A673 (cell line): Measurements from ENCODE around the gene GALNT10. TPM values are rescaled to one million over a fixed set of nuclear protein-coding genes. Genes with fewer than 3 reads are reported as not detected.
"Not testable (repeated sequence)": the region's sequence is repeated elsewhere in the genome, so short reads cannot be mapped to it uniquely, and the experiment has no call there.

Experiments
- BruUV-seq: library from RNA; stranded (reverse); fragments of 400-500 nt; replicated peaks from 2 replicates; lab custom pipeline; 2021; lab: Mats Ljungman, UMichigan
- CTCF ChIA-PET: fragments of 300-600 bp; sonication (Branson Sonifier 250); formaldehyde crosslinking; loops from one replicate; lab custom pipeline; 2022; ENCODE audit warnings: antibody characterized with exemption; lab: Charles Lee
- POLR2A ChIA-PET: fragments of 300-600 bp; sonication (Branson Sonifier 250); formaldehyde crosslinking; loops from one replicate; lab custom pipeline; 2022; ENCODE audit warnings: antibody characterized with exemption; ENCODE audit not compliant: low non-redundant PET; lab: Charles Lee
- DNase-seq: peaks from one replicate; pipeline ENCODE4 v3.0.0-alpha.2; 2015; ENCODE audit warnings: low spot score
- H3K27ac ChIP-seq: fragments of 200-600 bp; sonication (generic); 2 replicates; pipeline ENCODE4 v1.5.1; 2016; ENCODE audit warnings: mixed run types, low read depth, mild to moderate bottlenecking, mixed read lengths, antibody characterized with exemption, low read length; ENCODE audit not compliant: poor library complexity, severe bottlenecking
- H3K27me3 ChIP-seq: fragments of 200-600 bp; sonication (generic); replicated peaks from 2 replicates; pipeline ENCODE4 v1.6.1; 2017; ENCODE audit warnings: mixed run types, low read depth, mild to moderate bottlenecking, mixed read lengths, antibody characterized with exemption, low read length; ENCODE audit not compliant: insufficient read depth, poor library complexity
- H3K36me3 ChIP-seq: fragments of 200-600 bp; sonication (generic); 2 replicates; pipeline ENCODE4 v1.6.1; 2016; ENCODE audit warnings: mixed run types, mild to moderate bottlenecking, mixed read lengths, antibody characterized with exemption, low read length; ENCODE audit not compliant: insufficient read depth, poor library complexity, severe bottlenecking
- H3K4me1 ChIP-seq: fragments of 200-600 bp; sonication (generic); 2 replicates; pipeline ENCODE4 v1.6.1; 2017; ENCODE audit warnings: mixed run types, mild to moderate bottlenecking, mixed read lengths, antibody characterized with exemption, low read length; ENCODE audit not compliant: insufficient read depth, poor library complexity, severe bottlenecking
- H3K4me3 ChIP-seq: fragments of 200-600 bp; sonication (generic); 2 replicates; pipeline ENCODE4 v1.5.1; 2016; ENCODE audit warnings: low read depth, mixed run types, mild to moderate bottlenecking, mixed read lengths, low read length; ENCODE audit not compliant: poor library complexity, severe bottlenecking
- H3K9me3 ChIP-seq: fragments of 200-600 bp; sonication (generic); 2 replicates; pipeline ENCODE4 v1.6.1; 2016; ENCODE audit warnings: mixed run types, low read depth, mild to moderate bottlenecking, mixed read lengths, antibody characterized with exemption, low read length; ENCODE audit not compliant: poor library complexity, severe bottlenecking
- EZH2 ChIP-seq: fragments of 200-600 bp; sonication (generic); IDR thresholded peaks from 2 replicates; pipeline ENCODE4 v1.6.1; 2017; ENCODE audit warnings: borderline replicate concordance, low read depth, mild to moderate bottlenecking, mixed read lengths, antibody characterized with exemption, low read length; ENCODE audit not compliant: poor library complexity, severe bottlenecking
- intact Hi-C: fragments of 100-400 bp; cut with micrococcal nuclease; formaldehyde crosslinking; loops from one replicate; pipeline ENCODE4 v1.10.0; 2022; ENCODE audit not compliant: unreplicated experiment
- total RNA-seq: library from RNA; stranded (reverse); gene quantifications from 2 replicates; pipeline ENCODE4 v1.2.3, GENCODE V29; 2021
- TF ChIP-seq, protein P1 (sequence below): fragments of 300-800, 200-600 bp; sonication (generic); conservative IDR thresholded peaks from 2 replicates; pipeline ENCODE4 v1.5.1; 2017; ENCODE audit warnings: low read depth, mild to moderate bottlenecking, antibody characterized with exemption, low read length, moderate library complexity, mixed read lengths

The GALNT10 gene
- total RNA-seq, 1 experiment from 2014 or later: 17.9 TPM

DNA sequence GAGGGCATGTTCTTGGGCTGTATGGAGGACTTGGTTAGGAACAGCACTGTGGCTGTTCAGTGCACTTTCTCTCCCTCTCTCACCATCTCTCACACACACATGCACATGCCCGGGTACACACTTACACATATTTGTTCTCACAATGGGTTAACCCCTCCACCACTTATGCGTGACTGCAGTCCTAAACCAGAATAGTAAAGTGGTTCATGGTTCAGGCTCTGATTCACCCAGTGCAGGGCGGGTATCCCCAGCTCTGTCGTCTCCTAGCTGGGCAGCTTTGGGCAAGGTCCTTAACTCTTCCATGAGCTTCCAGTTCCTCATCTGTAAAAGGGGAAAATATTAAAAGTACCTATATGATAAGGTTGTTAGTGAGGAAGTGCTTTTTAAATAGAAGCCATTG is 45.3 kb upstream of the GALNT10 start:
- Histone ChIP-seq H3K4me1 (peaks cover 4% of the 10 kb centered on the region), H3K27me3 (no peaks in the 10 kb centered on the region), H3K4me3 (no peak overlapping the region), H3K36me3 (no peaks in the 10 kb centered on the region), H3K9me3 (no peaks in the 10 kb centered on the region), H3K27ac (no peak overlapping the region)
- TF ChIP-seq, protein P1, sequence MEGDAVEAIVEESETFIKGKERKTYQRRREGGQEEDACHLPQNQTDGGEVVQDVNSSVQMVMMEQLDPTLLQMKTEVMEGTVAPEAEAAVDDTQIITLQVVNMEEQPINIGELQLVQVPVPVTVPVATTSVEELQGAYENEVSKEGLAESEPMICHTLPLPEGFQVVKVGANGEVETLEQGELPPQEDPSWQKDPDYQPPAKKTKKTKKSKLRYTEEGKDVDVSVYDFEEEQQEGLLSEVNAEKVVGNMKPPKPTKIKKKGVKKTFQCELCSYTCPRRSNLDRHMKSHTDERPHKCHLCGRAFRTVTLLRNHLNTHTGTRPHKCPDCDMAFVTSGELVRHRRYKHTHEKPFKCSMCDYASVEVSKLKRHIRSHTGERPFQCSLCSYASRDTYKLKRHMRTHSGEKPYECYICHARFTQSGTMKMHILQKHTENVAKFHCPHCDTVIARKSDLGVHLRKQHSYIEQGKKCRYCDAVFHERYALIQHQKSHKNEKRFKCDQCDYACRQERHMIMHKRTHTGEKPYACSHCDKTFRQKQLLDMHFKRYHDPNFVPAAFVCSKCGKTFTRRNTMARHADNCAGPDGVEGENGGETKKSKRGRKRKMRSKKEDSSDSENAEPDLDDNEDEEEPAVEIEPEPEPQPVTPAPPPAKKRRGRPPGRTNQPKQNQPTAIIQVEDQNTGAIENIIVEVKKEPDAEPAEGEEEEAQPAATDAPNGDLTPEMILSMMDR: no peak
- TF ChIP-seq EZH2: no peak
- POLR2A ChIA-PET: no interaction called here
- CTCF ChIA-PET: no interaction called here
- DNase-seq: no peak
- BruUV-seq: no TSS peak
- intact Hi-C loops: no loop called here

DNA sequence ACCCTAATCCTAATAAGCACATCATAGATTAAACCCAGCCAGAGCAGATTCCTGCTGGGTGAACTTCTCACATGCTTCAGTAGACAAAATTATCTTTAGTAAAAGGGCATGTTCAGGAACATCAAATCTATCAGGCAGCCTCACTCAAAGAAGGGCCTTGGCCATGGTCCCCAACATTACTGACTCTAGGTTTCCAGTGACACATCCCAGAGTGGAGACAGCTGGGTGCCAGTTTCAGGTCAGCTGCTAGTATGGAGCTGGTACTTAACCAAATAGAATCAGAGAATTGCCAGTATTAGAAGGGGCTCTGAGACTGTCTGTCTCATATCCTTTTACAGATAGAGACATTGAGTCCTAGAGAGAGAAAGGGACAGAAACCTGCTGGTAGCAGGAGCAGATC is 44.1 kb upstream of the GALNT10 start:
- H3K9me3 ChIP-seq: no peaks in the 10 kb centered on the region
- no peaks in the 10 kb centered on the region for H3K36me3 ChIP-seq
- H3K4me1 ChIP-seq: peaks cover 4% of the 10 kb centered on the region
- TF ChIP-seq EZH2: no peak
- TF ChIP-seq, protein P1: no peak
- no peaks in the 10 kb centered on the region for H3K27me3 ChIP-seq
- DNase-seq: no peak
- ChIA-PET POLR2A (no interaction called here), CTCF (no interaction called here)
- BruUV-seq: no TSS peak
- no peak overlapping the region for H3K4me3 ChIP-seq
- intact Hi-C loops: no loop called here
- H3K27ac ChIP-seq: no peak overlapping the region

DNA sequence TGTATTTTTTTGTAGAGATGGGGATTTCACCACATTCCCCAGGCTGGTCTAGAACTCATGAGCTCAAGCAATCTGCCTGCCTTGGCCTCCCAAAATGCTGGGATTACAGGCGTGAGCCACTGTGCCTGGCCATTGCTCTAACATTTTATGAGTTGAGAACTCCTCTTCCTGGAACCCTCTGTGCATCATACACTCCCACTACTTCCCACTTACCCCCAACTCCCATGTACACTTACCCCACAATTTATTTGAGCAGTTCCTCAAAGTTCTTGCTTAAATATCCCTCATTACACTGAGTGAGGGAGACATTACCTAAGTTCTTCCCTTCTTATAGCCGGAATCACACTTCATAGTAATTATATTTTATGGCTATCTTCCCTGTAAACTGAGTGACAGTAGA is 42.9 kb upstream of the GALNT10 start:
- DNase-seq: no peak
- BruUV-seq: no TSS peak
- Histone ChIP-seq H3K4me1 (no peaks in the 10 kb centered on the region), H3K9me3 (no peaks in the 10 kb centered on the region), H3K4me3 (no peak overlapping the region), H3K36me3 (no peaks in the 10 kb centered on the region), H3K27ac (no peak overlapping the region), H3K27me3 (no peaks in the 10 kb centered on the region)
- intact Hi-C loops: no loop called here
- ChIA-PET POLR2A (no interaction called here), CTCF (no interaction called here)
- no peak for TF ChIP-seq EZH2
- TF ChIP-seq, protein P1: no peak

DNA sequence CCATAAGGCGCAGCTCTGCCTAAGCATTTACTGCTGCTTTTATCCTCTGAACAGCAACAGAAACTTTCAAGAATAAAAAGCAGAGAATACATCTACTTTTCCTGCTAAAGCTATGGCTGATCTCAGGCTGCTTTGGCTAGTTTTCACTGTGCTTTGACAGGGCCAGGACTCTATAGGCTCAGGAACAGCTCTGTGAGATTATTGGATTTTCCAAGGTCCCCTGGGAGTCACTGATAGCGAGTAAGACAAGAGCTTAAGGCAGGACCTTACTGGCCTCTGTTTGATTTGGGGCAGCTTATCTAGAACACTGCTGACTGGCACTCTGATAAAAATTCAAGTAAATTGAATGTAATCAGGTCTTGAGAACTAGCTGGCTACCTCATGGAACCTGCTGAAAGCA is 40.1 kb upstream of the GALNT10 start:
- H3K9me3 ChIP-seq, DNase-seq, POLR2A ChIA-PET, H3K36me3 ChIP-seq, H3K27ac ChIP-seq, H3K4me1 ChIP-seq, BruUV-seq, intact Hi-C loops, CTCF ChIA-PET, H3K4me3 ChIP-seq, H3K27me3 ChIP-seq: not testable (repeated sequence)
